Posterior cingulate gyrus (tissue), 11 donors: ENCODE measurements around the gene PFKL.

Experiments used
- DNase-seq, 10 donors: peaks; one replicate each; pipeline versions ENCODE4 v3.0.0 to v3.0.0-alpha.2; 2020 to 2021; ENCODE audit warnings: mixed read lengths in 3 of 10
- intact Hi-C: fragments of 100-400 bp; cut with DNase I; formaldehyde crosslinking; loops from one replicate; pipeline ENCODE4 v1.15.1; 2023

The PFKL gene

GRCh38 chr21:44374601-44375280 is 74.9 kb downstream of the PFKL start:
- intact Hi-C loops = no loop called here
- DNase-seq = peak in 1 of 10 donors; percentile 54

GRCh38 chr21:44375281-44375651 is 75.4 kb downstream of the PFKL start:
- DNase-seq = peak in 3 of 10 donors; percentile 30 to 83 (median 75)
- intact Hi-C loops = no loop called here

GRCh38 chr21:44375761-44376241 is 75.9 kb downstream of the PFKL start:
- peak in 2 of 10 donors; percentile 49 to 84 for DNase-seq
- intact Hi-C loops = no loop called here

GRCh38 chr21:44376606-44377005 is 76.8 kb downstream of the PFKL start:
- intact Hi-C loops = no loop called here
- DNase-seq = peak in 1 of 10 donors; percentile 31
